ENCODE measurements around the gene APLNR.

Gene APLNR

GRCh38 chr11:57214494-57214893 lies 22.6 kb downstream of the APLNR start:
- DNase-seq, result no peak

GRCh38 chr11:57214098-57214417 lies 23.0 kb downstream of the APLNR start:
- no peak for DNase-seq

GRCh38 chr11:57213342-57214097 lies 23.5 kb downstream of the APLNR start:
- DNase-seq, result no peak

GRCh38 chr11:57210781-57211180 lies 26.3 kb downstream of the APLNR start:
- no peak for DNase-seq

- no peak for DNase-seq
These were observed 29.9 kb downstream of the APLNR start for GRCh38 chr11:57207168-57207567.

- no peak for DNase-seq
These were observed 31.9 kb downstream of the APLNR start for GRCh38 chr11:57205041-57205641.

GRCh38 chr11:57203882-57204480 lies 33.1 kb downstream of the APLNR start:
- no peak for DNase-seq

- no peak for DNase-seq
These were observed 33.7 kb downstream of the APLNR start for GRCh38 chr11:57203359-57203758.

GRCh38 chr11:57202281-57202680 lies 34.8 kb downstream of the APLNR start:
- no peak for DNase-seq

- DNase-seq, result no peak
These were observed 36.1 kb downstream of the APLNR start for GRCh38 chr11:57200917-57201316.

GRCh38 chr11:57199330-57199729 lies 37.7 kb downstream of the APLNR start:
- DNase-seq, result no peak

- DNase-seq, result no peak
These were observed 39.3 kb downstream of the APLNR start for GRCh38 chr11:57197762-57198161.

GRCh38 chr11:57196596-57196995 lies 40.5 kb downstream of the APLNR start:
- DNase-seq, result no peak

GRCh38 chr11:57192316-57192715 lies 44.7 kb downstream of the APLNR start:
- DNase-seq, result no peak

GRCh38 chr11:57191311-57192219 lies 45.5 kb downstream of the APLNR start:
- DNase-seq, result no peak

- DNase-seq, result no peak
These were observed 46.5 kb downstream of the APLNR start for GRCh38 chr11:57190548-57190947.
